ENCODE measurements around the gene PPP2R3B.

DNA sequence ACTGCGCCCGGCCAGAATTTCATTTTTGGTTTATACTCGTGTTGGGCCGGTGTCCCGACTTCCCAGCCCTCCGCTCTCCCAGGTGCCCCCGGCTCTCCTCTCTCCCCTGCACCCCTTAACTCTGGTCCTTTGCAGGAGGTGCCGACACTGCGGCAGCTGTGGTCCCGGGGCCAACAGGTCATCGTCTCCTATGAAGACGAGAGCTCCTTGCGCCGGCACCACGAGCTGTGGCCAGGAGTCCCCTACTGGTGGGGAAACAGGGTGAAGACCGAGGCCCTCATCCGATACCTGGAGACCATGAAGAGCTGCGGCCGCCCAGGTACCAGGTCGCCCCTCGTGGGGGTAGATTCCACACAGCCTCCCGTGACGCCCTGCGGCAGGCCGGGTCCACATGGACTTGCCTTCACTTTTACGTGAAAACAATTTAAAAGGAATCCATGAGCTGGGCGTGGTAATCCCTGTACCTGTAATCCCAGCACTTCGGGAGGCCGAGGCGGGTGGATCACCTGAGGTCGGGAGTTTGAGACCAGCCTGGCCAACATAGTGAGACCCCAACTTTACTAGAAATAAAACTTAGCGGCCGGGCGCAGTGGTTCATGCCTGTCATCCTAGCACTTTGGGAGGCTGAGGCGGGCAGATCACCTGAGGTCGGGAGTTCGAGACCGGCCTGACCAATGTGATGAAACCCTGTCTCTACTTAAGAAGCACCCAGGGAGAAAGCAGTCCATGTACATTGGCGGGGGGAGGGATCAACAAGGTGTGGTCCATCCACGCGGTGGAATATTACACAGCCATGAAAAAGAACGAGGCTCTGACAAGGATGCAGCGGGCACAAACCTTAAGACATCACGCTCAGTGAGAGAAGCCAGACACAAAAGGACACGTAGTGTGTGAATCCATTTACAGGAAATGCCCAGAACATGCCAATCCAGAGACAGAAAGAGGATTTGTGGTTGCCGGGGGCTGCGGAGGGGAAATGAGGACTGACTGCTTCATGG is 93.5 kb downstream of the PPP2R3B start:
- TF ChIP-seq CTCF (IDR thresholded peaks at IDR 0.05) (no peak), EZH2 (IDR thresholded peaks at IDR 0.05) (no peak)
